Breast epithelium (tissue), 3 donors: ENCODE measurements around the gene UNK.

ENCODE experiments used
- CTCF ChIP-seq, 3 donors: fragments of 450-650 bp; IDR thresholded peaks; one replicate each; pipeline ENCODE4 v1.5.1; 2016 to 2017; ENCODE audit warnings: antibody characterized with exemption in 3 of 3, mild to moderate bottlenecking in 3 of 3, moderate library complexity in 3 of 3
- POLR2A ChIP-seq: fragments of 450-650 bp; IDR thresholded peaks from one replicate; pipeline ENCODE4 v1.6.1; 2016; ENCODE audit warnings: antibody characterized with exemption, mild to moderate bottlenecking, moderate library complexity

GRCh38 chr17:75806822-75807500 is 22.4 kb downstream of the UNK start:
- no peak for TF ChIP-seq POLR2A
- TF ChIP-seq CTCF (IDR thresholded peaks at IDR 0.05): no peak
